OCI-LY3 (cell line): ENCODE data around the gene BCL2L15.

Source experiments
- H2AFZ ChIP-seq: fragments of 200-600, 300-600 bp; shearing (Covaris generic); 2 replicates; pipeline ENCODE4 v1.6.0; 2014; ENCODE audit warnings: antibody characterized with exemption, low read depth, low read length
- H3K27ac ChIP-seq: fragments of 200-600, 300-600 bp; sonication (generic); 2 replicates; pipeline ENCODE4 v1.5.1; 2014; ENCODE audit warnings: mild to moderate bottlenecking, low read length, moderate library complexity, mixed read lengths
- H3K27me3 ChIP-seq: fragments of 200-600, 300-600 bp; sonication (generic); 2 replicates; pipeline ENCODE4 v1.6.1; 2014; ENCODE audit warnings: low read depth, low read length, mixed read lengths
- H3K36me3 ChIP-seq: fragments of 200-600, 300-600 bp; sonication (generic); replicated peaks from 2 replicates; pipeline ENCODE3; 2014; ENCODE audit warnings: low read depth, low read length, mixed read lengths
- H3K4me1 ChIP-seq: fragments of 300-600, 200-600 bp; sonication (generic); 2 replicates; pipeline ENCODE4 v1.6.1; 2014; ENCODE audit warnings: low read length, mixed read lengths
- H3K4me2 ChIP-seq: fragments of 200-600, 300-600 bp; sonication (generic); 2 replicates; pipeline ENCODE4 v1.6.1; 2014; ENCODE audit warnings: low read length, mixed read lengths
- H3K4me3 ChIP-seq: fragments of 300-600, 200-600 bp; sonication (generic); 2 replicates; pipeline ENCODE4 v1.5.1; 2014; ENCODE audit warnings: antibody characterized with exemption, mild to moderate bottlenecking, low read length, moderate library complexity
- H3K79me2 ChIP-seq: fragments of 300-600, 200-600 bp; shearing (Covaris generic); 2 replicates; pipeline ENCODE4 v1.6.1; 2014; ENCODE audit warnings: mild to moderate bottlenecking, low read length, mixed read lengths
- H3K9ac ChIP-seq: fragments of 300-600, 200-600 bp; shearing (Covaris generic); 2 replicates; pipeline ENCODE4 v1.6.0; 2014; ENCODE audit warnings: mild to moderate bottlenecking, low read length, moderate library complexity
- H3K9me3 ChIP-seq: fragments of 200-600, 300-600 bp; shearing (Covaris generic); 2 replicates; pipeline ENCODE4 v1.6.1; 2014; ENCODE audit warnings: low read length, mixed read lengths; ENCODE audit not compliant: insufficient read depth
- H4K20me1 ChIP-seq: fragments of 200-600, 300-600 bp; sonication (generic); 2 replicates; pipeline ENCODE4 v1.6.1; 2016; ENCODE audit warnings: low read length, mixed read lengths; ENCODE audit not compliant: insufficient read depth
- CTCF ChIP-seq: fragments of 200-600, 300-600 bp; sonication (generic); IDR thresholded peaks from 2 replicates; pipeline ENCODE4 v1.5.1; 2014; ENCODE audit warnings: antibody characterized with exemption, low read length, low read depth
- EZH2phosphoT487 ChIP-seq: fragments of 200-600 bp; shearing (Covaris generic); IDR thresholded peaks from 2 replicates; pipeline ENCODE4 v1.6.1; 2018; ENCODE audit warnings: antibody characterized with exemption, mixed run types, low read depth

The BCL2L15 gene

GRCh38 chr1:113881661-113882060 lies 5.7 kb downstream of the BCL2L15 start:
- no peaks in the 10 kb centered on the region for H3K9me3 ChIP-seq
- H3K4me1 ChIP-seq, result peaks cover 21% of the 10 kb centered on the region
- H4K20me1 ChIP-seq, result no peaks in the 10 kb centered on the region
- H2AFZ ChIP-seq, result no peak overlapping the region
- no peak overlapping the region for H3K4me3 ChIP-seq
- H3K79me2 ChIP-seq, result no peaks in the 10 kb centered on the region
- H3K9ac ChIP-seq, result no peak overlapping the region
- no peaks in the 10 kb centered on the region for H3K27me3 ChIP-seq
- H3K36me3 ChIP-seq, result no peaks in the 10 kb centered on the region
- H3K27ac ChIP-seq, result no peak overlapping the region
- no peak for TF ChIP-seq CTCF
- no peak for TF ChIP-seq EZH2phosphoT487
- no peak overlapping the region for H3K4me2 ChIP-seq

GRCh38 chr1:113879739-113880038 lies 7.7 kb downstream of the BCL2L15 start:
- H3K4me1 ChIP-seq, result peaks cover 21% of the 10 kb centered on the region

GRCh38 chr1:113876176-113876575 lies 11.2 kb downstream of the BCL2L15 start:
- no peaks in the 10 kb centered on the region for H4K20me1 ChIP-seq
- H3K9ac ChIP-seq, result no peak overlapping the region
- H3K4me2 ChIP-seq, result no peak overlapping the region
- H3K9me3 ChIP-seq, result no peaks in the 10 kb centered on the region
- no peak overlapping the region for H3K27ac ChIP-seq
- no peak overlapping the region for H3K4me3 ChIP-seq
- TF ChIP-seq EZH2phosphoT487 (no peak), CTCF (no peak)
- no peaks in the 10 kb centered on the region for H3K27me3 ChIP-seq
- H3K79me2 ChIP-seq, result no peaks in the 10 kb centered on the region
- peaks cover 44% of the 10 kb centered on the region for H3K4me1 ChIP-seq
- no peak overlapping the region for H2AFZ ChIP-seq
- no peaks in the 10 kb centered on the region for H3K36me3 ChIP-seq

More at GRCh38 chr1:113879739-113880038, 7.7 kb downstream of the BCL2L15 start:
- H4K20me1 ChIP-seq, result no peaks in the 10 kb centered on the region
- no peaks in the 10 kb centered on the region for H3K9me3 ChIP-seq
- H3K27ac ChIP-seq, result no peak overlapping the region
- H3K4me3 ChIP-seq, result no peak overlapping the region
- no peaks in the 10 kb centered on the region for H3K36me3 ChIP-seq
- no peak overlapping the region for H3K4me2 ChIP-seq
- H3K79me2 ChIP-seq, result no peaks in the 10 kb centered on the region
- H3K27me3 ChIP-seq, result no peaks in the 10 kb centered on the region
- no peak overlapping the region for H3K9ac ChIP-seq
- TF ChIP-seq CTCF (no peak), EZH2phosphoT487 (no peak)
- H2AFZ ChIP-seq, result no peak overlapping the region

- H3K4me2 ChIP-seq, result no peak overlapping the region
- no peak overlapping the region for H3K27ac ChIP-seq
- no peaks in the 10 kb centered on the region for H4K20me1 ChIP-seq
- no peak overlapping the region for H2AFZ ChIP-seq
- H3K27me3 ChIP-seq, result no peaks in the 10 kb centered on the region
- no peaks in the 10 kb centered on the region for H3K36me3 ChIP-seq
- H3K79me2 ChIP-seq, result no peaks in the 10 kb centered on the region
- TF ChIP-seq CTCF, result no peak
- TF ChIP-seq EZH2phosphoT487, result no peak
- no peak overlapping the region for H3K9ac ChIP-seq
- peaks cover 44% of the 10 kb centered on the region for H3K4me1 ChIP-seq
- H3K9me3 ChIP-seq, result no peaks in the 10 kb centered on the region
- H3K4me3 ChIP-seq, result no peak overlapping the region
Measured at GRCh38 chr1:113875714-113876113, 11.7 kb downstream of the BCL2L15 start.
